Sigmoid colon (tissue), 7 donors: ENCODE measurements around the gene XRRA1. TPM values are rescaled to one million over a fixed set of nuclear protein-coding genes. Genes with fewer than 3 reads are reported as not detected.
A peak's percentile ranks its signal among the peaks of the same experiment; 100 is the strongest.

Experiments used
- DNase-seq: peaks from one replicate; pipeline ENCODE4 v3.0.0-alpha.2; 2019
- H3K27ac ChIP-seq, 4 donors: fragments of 200-600 bp; sonication (generic); one replicate each; pipeline ENCODE4 v1.5.1; 2016 to 2019; ENCODE audit warnings: mild to moderate bottlenecking in 1 of 4
- H3K27me3 ChIP-seq, 3 donors: fragments of 200-600 bp; sonication (generic); one replicate each; pipeline ENCODE4 v1.5.1; 2019; ENCODE audit warnings: mild to moderate bottlenecking in 1 of 3
- H3K36me3 ChIP-seq, 4 donors: fragments of 200-600 bp; sonication (generic); one replicate each; pipeline ENCODE4 v1.5.1; 2016 to 2019
- H3K4me1 ChIP-seq, 4 donors: fragments of 200-600 bp; sonication (generic); one replicate each; pipeline ENCODE4 v1.5.1; 2017 to 2019
- H3K4me3 ChIP-seq, 4 donors: fragments of 200-600 bp; sonication (generic); one replicate each; pipeline ENCODE4 v1.5.1; 2017 to 2019; ENCODE audit warnings: mild to moderate bottlenecking in 2 of 4, moderate library complexity in 1 of 4
- H3K9me3 ChIP-seq, 4 donors: fragments of 200-600 bp in 3 of 4; sonication (generic) in 3 of 4; one replicate each; pipeline versions ENCODE4 v1.5.1 to v1.6.1; 2013 to 2019
- CTCF ChIP-seq, 4 experiments: fragments of 450-650 bp in 3 of 4; fragments of 200-600 bp in 1 of 4; IDR thresholded peaks; one replicate each; pipeline ENCODE4 v1.5.1; 2016 to 2019; ENCODE audit warnings: antibody characterized with exemption in 4 of 4, mild to moderate bottlenecking in 3 of 4, moderate library complexity in 2 of 4
- EP300 ChIP-seq, 4 donors: sonication (generic); formaldehyde crosslinking; IDR thresholded peaks; one replicate each; pipeline ENCODE4 v1.6.1; 2017; ENCODE audit warnings: antibody characterized with exemption in 4 of 4
- POLR2A ChIP-seq, 2 donors: fragments of 450-650 bp; IDR thresholded peaks; one replicate each; pipeline ENCODE4 v1.6.1; 2016; ENCODE audit warnings: antibody characterized with exemption in 2 of 2, mild to moderate bottlenecking in 2 of 2, moderate library complexity in 2 of 2
- POLR2AphosphoS5 ChIP-seq, 4 donors: sonication (generic); formaldehyde crosslinking; IDR thresholded peaks; one replicate each; pipeline ENCODE4 v1.6.1; 2017; ENCODE audit warnings: antibody characterized with exemption in 4 of 4
- WGBS, 2 donors: extraction: QIAGEN DNeasy Blood & Tissue Kit; methylation state at CpG; one replicate each; pipeline ENCODE4 v1.1.7; 2013; 5-methylcytosine and 5-hydroxymethylcytosine counted together
- intact Hi-C: fragments of 100-400 bp; cut with DNase I; formaldehyde crosslinking; loops from one replicate; pipeline ENCODE4 v1.15.1; 2023
- polyA plus RNA-seq, 3 donors: library from polyadenylated mRNA; stranded (reverse); fragments of 200-250 nt; gene quantifications; one replicate each; pipeline ENCODE4 v1.2.3, GENCODE V29; 2013
- total RNA-seq, 4 donors: library from RNA; depleted of rRNA; stranded (reverse); fragments of >200 nt; gene quantifications; one replicate each; pipeline ENCODE4 v1.1.0, GENCODE V29; 2016
- donor health status: healthy with polysubstance abuse.
- donor health status: Bipolar disorder and iron deficiency.
- donor health status: healthy.

XRRA1 gene
- total and polyA plus RNA-seq, 7 donors = under 0.01 to 27.3 (median 11.9) TPM

DNA sequence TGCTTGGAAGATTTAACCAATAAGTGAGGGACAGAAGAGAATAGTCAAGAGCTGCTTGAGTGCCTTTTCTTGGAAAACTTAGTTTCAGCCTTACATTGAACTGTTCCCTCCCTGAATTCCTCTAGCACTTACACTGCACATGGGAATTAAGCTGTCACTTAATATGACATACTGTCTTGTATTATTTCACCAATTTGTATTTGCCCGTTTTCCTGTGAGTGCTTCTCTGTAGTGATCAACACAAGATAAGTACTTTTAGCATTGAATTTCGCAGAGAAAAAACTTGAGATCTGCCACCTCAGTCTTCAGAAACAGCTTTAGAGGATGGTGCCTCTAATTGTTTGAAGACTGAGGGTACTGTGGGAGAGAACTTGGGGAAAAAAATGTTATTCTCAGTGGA is 3.9 kb upstream of the XRRA1 start:
- no peak for DNase-seq
- Histone ChIP-seq H3K4me1 (peaks cover 0 to 56% (median 32%) of the 10 kb centered on the region in 4 donors), H3K4me3 (no peak overlapping the region), H3K27ac (no peak overlapping the region), H3K9me3 (no peaks in the 10 kb centered on the region), H3K27me3 (no peaks in the 10 kb centered on the region), H3K36me3 (peaks cover 0 to 10% (median 0%) of the 10 kb centered on the region in 4 donors)
- intact Hi-C loops = loop anchor here (5.0 kb wide), 1 partner anchor 35 kb away; the partner anchor contains the start of gene NEU3
- WGBS, 2 donors = 83 to 88% methylated on average over 2 of the region's 2 CpGs
- TF ChIP-seq CTCF (IDR thresholded peaks at IDR 0.05) (no peak), POLR2A (IDR thresholded peaks at IDR 0.05) (no peak), EP300 (IDR thresholded peaks at IDR 0.05) (no peak)

DNA sequence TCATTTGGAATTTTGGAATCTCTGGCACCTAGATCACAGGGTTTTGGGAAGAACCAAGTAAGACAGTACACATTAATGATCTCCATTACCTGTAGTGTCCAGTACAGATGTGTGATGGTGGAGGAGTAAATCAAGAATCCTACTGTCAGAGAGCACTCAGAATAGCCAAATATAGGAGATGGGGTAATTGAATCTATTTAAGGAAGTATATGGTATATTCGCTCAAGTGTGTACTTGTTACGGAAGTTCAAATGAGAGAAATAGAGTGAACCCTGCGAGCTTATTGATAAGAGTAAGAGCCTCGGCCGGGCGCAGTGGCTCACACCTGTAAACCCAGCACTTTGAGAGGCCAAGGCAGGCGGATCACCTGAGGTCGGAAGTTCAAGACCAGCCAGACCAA is 2.3 kb upstream of the XRRA1 start:
- H3K4me3 ChIP-seq = no peak overlapping the region
- H3K27me3 ChIP-seq = no peaks in the 10 kb centered on the region
- intact Hi-C loops = loop anchor here (5.0 kb wide), 1 partner anchor 36 kb away; the partner anchor contains the start of gene NEU3
- peaks cover 0 to 45% (median 28%) of the 10 kb centered on the region in 4 donors for H3K4me1 ChIP-seq
- H3K9me3 ChIP-seq = no peaks in the 10 kb centered on the region
- TF ChIP-seq CTCF (IDR thresholded peaks at IDR 0.05) (no peak), POLR2A (IDR thresholded peaks at IDR 0.05) (no peak), EP300 (IDR thresholded peaks at IDR 0.05) (no peak)
- peaks cover 0 to 10% (median 0%) of the 10 kb centered on the region in 4 donors for H3K36me3 ChIP-seq
- DNase-seq = no peak
- 79 to 92% methylated on average over 8 of the region's 8 CpGs for WGBS, 2 donors
- H3K27ac ChIP-seq = no peak overlapping the region

DNA sequence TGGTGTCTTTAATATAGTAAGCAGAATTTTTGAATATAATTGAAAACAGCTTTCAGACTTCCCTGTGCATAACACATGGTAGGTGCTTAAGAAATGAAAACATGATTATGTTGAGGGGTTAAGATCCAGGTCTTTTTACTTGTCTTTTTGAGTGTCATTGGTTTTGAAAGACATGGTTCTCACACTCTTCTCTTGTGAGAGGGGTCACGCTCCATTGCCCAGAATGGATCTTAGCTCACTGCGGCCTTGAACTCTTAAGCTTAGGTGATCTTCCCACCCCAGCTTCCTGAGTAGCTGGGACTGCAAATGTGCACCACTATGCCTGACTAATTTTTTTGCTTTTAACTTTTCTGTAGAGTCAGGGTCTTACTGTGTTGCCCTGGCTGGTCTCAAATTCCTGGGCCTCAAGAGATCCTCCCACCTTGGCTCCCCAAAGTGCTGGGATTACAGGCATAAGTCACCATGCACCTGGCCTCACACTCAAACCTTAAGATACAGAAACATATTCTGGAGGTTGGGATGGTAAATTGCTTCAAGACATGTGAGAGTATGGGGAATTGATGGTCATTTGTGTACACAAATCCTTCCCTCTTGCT is 1.6 kb upstream of the XRRA1 start:
- H3K9me3 ChIP-seq = no peaks in the 10 kb centered on the region
- 73 to 83% methylated on average over 2 of the region's 2 CpGs for WGBS, 2 donors
- H3K4me3 ChIP-seq = peak overlapping the region in 3 of 4 donors; percentile 73 to 90 (median 78)
- TF ChIP-seq EP300 (IDR thresholded peaks at IDR 0.05) (no peak), CTCF (IDR thresholded peaks at IDR 0.05) (no peak)
- no peak overlapping the region for H3K27ac ChIP-seq
- intact Hi-C loops = loop anchor here (5.0 kb wide), 1 partner anchor 37 kb away; the partner anchor contains the start of gene NEU3
- no peak for DNase-seq
- peaks cover 0 to 41% (median 28%) of the 10 kb centered on the region in 4 donors for H3K4me1 ChIP-seq
- peaks cover 0 to 10% (median 0%) of the 10 kb centered on the region in 4 donors for H3K36me3 ChIP-seq
- no peaks in the 10 kb centered on the region for H3K27me3 ChIP-seq

DNA sequence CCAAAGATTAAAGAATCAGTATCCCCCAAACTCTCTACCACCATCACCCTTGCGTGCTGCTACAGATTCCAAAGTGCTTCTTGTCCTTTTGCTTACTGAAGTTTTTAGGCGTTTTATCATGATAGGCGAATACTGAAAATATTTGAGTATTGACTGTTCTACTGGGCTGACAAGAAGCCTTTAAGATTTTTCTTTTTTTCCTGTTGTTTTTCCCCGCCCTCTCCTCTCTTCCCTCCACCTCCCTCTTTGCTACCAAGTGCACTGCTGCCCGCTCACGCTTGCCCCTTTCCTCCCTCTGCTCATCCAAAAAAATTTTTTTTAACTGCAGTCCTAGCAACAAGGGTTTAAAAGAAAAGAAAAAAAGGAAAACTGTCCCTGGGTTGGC is 854 bp upstream of the XRRA1 start:
- no peaks in the 10 kb centered on the region for H3K9me3 ChIP-seq
- DNase-seq = no peak
- peak overlapping the region; percentile 70 to 90 (median 76) for H3K4me3 ChIP-seq
- TF ChIP-seq POLR2AphosphoS5 (IDR thresholded peaks at IDR 0.05) (no peak), POLR2A (IDR thresholded peaks at IDR 0.05) (no peak), CTCF (IDR thresholded peaks at IDR 0.05) (no peak), EP300 (IDR thresholded peaks at IDR 0.05) (no peak)
- H3K27me3 ChIP-seq = no peaks in the 10 kb centered on the region
- intact Hi-C loops = loop anchor here (5.0 kb wide), 1 partner anchor 38 kb away; the partner anchor contains the start of gene NEU3
- peaks cover 0 to 11% (median 0%) of the 10 kb centered on the region in 4 donors for H3K36me3 ChIP-seq
- WGBS, 2 donors = 0 to 1% methylated on average over 6 of the region's 6 CpGs
- H3K4me1 ChIP-seq = peaks cover 0 to 41% (median 28%) of the 10 kb centered on the region in 4 donors
- H3K27ac ChIP-seq = peak overlapping the region; percentile 77 to 86 (median 85)

GRCh38 chr11:74948546-74948897 is 369 bp downstream of the XRRA1 start:
- no peak for DNase-seq
- WGBS, 2 donors = 0 to 1% methylated on average over 9 of the region's 9 CpGs
- H3K36me3 ChIP-seq = peaks cover 0 to 16% (median 0%) of the 10 kb centered on the region in 4 donors
- no peaks in the 10 kb centered on the region for H3K27me3 ChIP-seq
- TF ChIP-seq EP300 (IDR thresholded peaks at IDR 0.05) (no peak), POLR2AphosphoS5 (IDR thresholded peaks at IDR 0.05) (no peak), CTCF (IDR thresholded peaks at IDR 0.05) (no peak), POLR2A (IDR thresholded peaks at IDR 0.05) (no peak)
- intact Hi-C loops = no loop called here
- H3K9me3 ChIP-seq = no peaks in the 10 kb centered on the region
- H3K4me1 ChIP-seq = peaks cover 0 to 41% (median 26%) of the 10 kb centered on the region in 4 donors
- H3K4me3 ChIP-seq = peak overlapping the region; percentile 70 to 90 (median 76)
- H3K27ac ChIP-seq = peak overlapping the region; percentile 77 to 86 (median 85)
